Lower leg skin (tissue), 4 donors: ENCODE measurements around the gene RUSF1. TPM values are rescaled to one million over a fixed set of nuclear protein-coding genes. Genes with fewer than 3 reads are reported as not detected.

Experiments used
- DNase-seq, 2 donors: peaks; one replicate each; pipeline ENCODE4 v3.0.0-alpha.2; 2019; ENCODE audit warnings: low spot score in 2 of 2
- H3K4me3 ChIP-seq: fragments of 200-600 bp; sonication (generic); 2 replicates; pipeline ENCODE4 v1.5.1; 2017; ENCODE audit warnings: mild to moderate bottlenecking, low read depth; ENCODE audit not compliant: poor library complexity, severe bottlenecking
- POLR2A ChIP-seq, 2 donors: fragments of 450-650 bp; IDR thresholded peaks; one replicate each; pipeline ENCODE4 v1.6.1; 2016 to 2017; ENCODE audit warnings: antibody characterized with exemption in 2 of 2, mild to moderate bottlenecking in 1 of 2, moderate library complexity in 1 of 2
- WGBS, 2 donors: methylation state at CpG; one replicate each; pipeline ENCODE4 v1.1.5; 2018; 5-methylcytosine and 5-hydroxymethylcytosine counted together
- intact Hi-C: fragments of 100-400 bp; cut with DNase I; formaldehyde crosslinking; loops from one replicate; pipeline ENCODE4 v1.15.0; 2023; ENCODE audit warnings: low total_unique reads
- total RNA-seq, 4 donors: library from RNA; depleted of rRNA; stranded (reverse); fragments of >200 nt; gene quantifications; one replicate each; pipeline ENCODE4 v1.1.0, GENCODE V29; 2016
- TF ChIP-seq, protein P1 (sequence below), 3 donors: fragments of 450-650 bp; IDR thresholded peaks; one replicate each; pipeline ENCODE4 v1.5.1; 2016; ENCODE audit warnings: antibody characterized with exemption in 3 of 3, mild to moderate bottlenecking in 3 of 3, moderate library complexity in 2 of 3

Gene RUSF1
- total RNA-seq, 4 donors from 2014 or later = 50.5 to 56.4 (median 52.7) TPM

DNA sequence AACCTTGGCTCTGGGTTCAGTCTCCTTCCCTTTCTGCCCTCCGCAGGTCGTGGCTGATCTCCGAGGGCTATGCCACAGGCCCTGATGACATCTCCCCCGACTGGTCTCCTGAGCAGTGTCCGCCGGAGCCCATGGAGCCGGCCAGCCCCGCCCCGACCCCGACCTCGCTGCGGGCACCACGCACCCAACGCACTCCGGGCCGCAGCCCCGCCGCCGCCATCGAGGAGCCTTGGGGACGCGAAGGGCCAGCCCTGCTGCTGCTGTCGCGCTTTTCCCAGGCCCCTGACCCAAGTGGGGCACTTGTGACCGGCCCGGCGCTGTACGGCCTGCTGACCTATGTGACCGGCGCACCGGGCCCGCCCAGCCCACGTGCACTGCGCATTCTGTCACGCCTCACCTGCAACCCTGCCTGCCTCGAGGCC is 43.8 kb downstream of the RUSF1 start:
- WGBS, 2 donors = 96% methylated on average over 36 of the region's 36 CpGs

DNA sequence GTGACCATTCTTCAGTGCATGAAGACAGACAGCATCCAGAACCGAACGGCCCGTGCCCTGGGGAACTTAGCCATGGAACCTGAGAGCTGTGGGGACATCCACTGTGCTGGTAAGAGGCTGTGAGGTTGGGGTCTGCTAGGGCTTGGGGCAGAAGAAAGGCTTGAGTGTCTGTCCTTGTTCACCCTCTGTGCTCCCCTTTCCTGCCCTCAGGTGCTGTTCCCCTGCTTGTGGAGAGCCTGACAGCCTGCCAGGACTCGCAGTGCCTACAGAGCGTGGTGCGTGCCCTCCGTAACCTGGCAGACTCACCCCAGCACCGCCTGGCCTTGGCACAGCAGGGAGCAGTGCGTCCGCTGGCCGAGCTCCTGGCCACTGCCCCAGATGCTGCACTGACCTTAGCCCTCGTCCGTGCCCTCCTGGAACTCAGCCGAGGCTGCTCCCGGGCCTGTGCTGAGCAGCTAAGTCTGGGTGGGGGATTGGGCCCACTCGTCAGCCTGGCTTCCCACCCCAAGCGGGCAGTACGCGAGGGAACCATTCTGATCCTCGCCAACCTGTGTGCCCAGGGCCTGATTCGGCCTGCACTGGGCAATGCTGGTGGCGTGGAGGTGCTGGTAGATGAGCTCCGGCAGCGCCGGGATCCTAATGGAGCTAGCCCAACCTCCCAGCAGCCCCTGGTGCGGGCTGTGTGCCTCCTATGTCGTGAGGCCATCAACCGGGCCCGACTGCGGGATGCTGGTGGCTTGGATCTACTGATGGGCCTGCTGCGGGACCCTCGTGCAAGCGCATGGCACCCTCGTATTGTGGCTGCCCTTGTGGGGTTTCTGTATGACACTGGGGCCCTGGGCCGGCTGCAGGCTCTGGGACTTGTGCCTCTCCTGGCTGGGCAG is 46.0 kb downstream of the RUSF1 start:
- TF ChIP-seq, protein P1, sequence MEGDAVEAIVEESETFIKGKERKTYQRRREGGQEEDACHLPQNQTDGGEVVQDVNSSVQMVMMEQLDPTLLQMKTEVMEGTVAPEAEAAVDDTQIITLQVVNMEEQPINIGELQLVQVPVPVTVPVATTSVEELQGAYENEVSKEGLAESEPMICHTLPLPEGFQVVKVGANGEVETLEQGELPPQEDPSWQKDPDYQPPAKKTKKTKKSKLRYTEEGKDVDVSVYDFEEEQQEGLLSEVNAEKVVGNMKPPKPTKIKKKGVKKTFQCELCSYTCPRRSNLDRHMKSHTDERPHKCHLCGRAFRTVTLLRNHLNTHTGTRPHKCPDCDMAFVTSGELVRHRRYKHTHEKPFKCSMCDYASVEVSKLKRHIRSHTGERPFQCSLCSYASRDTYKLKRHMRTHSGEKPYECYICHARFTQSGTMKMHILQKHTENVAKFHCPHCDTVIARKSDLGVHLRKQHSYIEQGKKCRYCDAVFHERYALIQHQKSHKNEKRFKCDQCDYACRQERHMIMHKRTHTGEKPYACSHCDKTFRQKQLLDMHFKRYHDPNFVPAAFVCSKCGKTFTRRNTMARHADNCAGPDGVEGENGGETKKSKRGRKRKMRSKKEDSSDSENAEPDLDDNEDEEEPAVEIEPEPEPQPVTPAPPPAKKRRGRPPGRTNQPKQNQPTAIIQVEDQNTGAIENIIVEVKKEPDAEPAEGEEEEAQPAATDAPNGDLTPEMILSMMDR (IDR thresholded peaks at IDR 0.05) = no peak
- no peak for TF ChIP-seq POLR2A (IDR thresholded peaks at IDR 0.05)
- no peak for DNase-seq
- H3K4me3 ChIP-seq = no peak overlapping the region
- 92 to 94% methylated on average over 17 to 30 of the region's 35 CpGs for WGBS, 2 donors
- intact Hi-C loops = no loop called here

More for the DNA sequence above, 43.8 kb downstream of the RUSF1 start:
- TF ChIP-seq, protein P1 (IDR thresholded peaks at IDR 0.05) = no peak
- no peak for TF ChIP-seq POLR2A (IDR thresholded peaks at IDR 0.05)
- intact Hi-C loops = no loop called here
- DNase-seq = no peak
- H3K4me3 ChIP-seq = no peak overlapping the region

GRCh38 chr16:31461201-31461920 is 46.8 kb downstream of the RUSF1 start:
- no peak overlapping the region for H3K4me3 ChIP-seq
- intact Hi-C loops = no loop called here
- TF ChIP-seq, protein P1 (IDR thresholded peaks at IDR 0.05) = no peak
- TF ChIP-seq POLR2A (IDR thresholded peaks at IDR 0.05) = no peak
- no peak for DNase-seq
- WGBS, 2 donors = 86 to 87% methylated on average over 10 of the region's 10 CpGs

GRCh38 chr16:31460582-31461002 is 47.6 kb downstream of the RUSF1 start:
- H3K4me3 ChIP-seq = no peak overlapping the region
- no peak for TF ChIP-seq POLR2A (IDR thresholded peaks at IDR 0.05)
- TF ChIP-seq, protein P1 (IDR thresholded peaks at IDR 0.05) = no peak
- intact Hi-C loops = no loop called here
- 34 to 35% methylated on average over 8 of the region's 8 CpGs for WGBS, 2 donors
- no peak for DNase-seq

DNA sequence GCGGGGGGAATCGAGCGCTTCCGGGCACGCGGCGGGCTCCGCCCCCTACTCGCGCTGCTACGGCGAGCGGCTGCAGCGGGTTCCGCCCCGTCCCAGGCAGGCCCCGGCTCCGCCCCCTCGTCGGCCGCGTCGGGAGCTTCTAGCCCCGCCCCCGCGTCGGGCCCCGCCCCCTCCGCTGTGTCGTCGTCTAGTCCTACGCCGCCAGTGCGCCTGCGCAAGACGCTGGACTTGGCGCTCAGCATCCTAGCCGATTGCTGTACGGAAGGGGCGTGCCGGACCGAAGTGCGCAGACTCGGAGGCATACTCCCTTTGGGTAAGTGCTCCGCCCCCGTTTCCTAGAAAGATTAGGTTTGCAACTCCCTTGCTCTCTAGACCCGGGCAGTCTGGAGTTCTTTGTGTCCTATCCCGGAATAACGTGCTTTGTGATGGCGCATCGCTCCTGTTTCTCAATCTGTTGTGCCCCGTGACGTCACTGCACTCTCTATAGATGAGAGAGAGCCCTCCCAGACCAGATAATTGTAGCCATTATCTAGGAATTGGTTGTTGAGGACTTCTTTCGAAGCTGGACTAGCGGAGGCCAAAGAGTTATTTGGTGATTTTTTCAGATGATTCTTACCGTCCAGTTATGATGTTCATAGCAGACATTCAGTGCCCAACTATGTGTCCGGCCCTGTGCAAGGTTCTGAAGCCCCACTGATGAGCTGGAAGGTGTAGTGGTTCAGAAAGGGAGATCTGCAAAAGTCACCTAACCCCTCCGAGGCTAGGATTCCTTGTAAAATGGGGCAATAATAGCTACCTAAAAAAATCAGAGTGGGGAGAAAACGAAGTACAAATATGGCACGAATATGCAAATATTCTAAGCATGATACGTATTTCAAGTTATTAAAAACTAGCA is 48.3 kb downstream of the RUSF1 start:
- TF ChIP-seq POLR2A (IDR thresholded peaks at IDR 0.05) = no peak
- TF ChIP-seq, protein P1 (IDR thresholded peaks at IDR 0.05) = no peak
- WGBS, 2 donors = 2 to 3% methylated on average over 34 to 60 of the region's 61 CpGs
- peak overlapping the region; percentile 77 for H3K4me3 ChIP-seq
- intact Hi-C loops = no loop called here
- peak; percentile 100 for DNase-seq
